Right lung (tissue), 10 donors: ENCODE results near the gene PEX11G. TPM values are rescaled to one million over a fixed set of nuclear protein-coding genes. Genes with fewer than 3 reads are reported as not detected.
A peak's percentile ranks its signal among the peaks of the same experiment; 100 is the strongest.

Experiments used
- DNase-seq, 2 donors: peaks; one replicate each; pipeline ENCODE4 v3.0.0-alpha.2; 2013
- long read RNA-seq, 8 donors: transcript quantifications; one replicate each; lab custom pipeline, GENCODE V29; 2026
- polyA plus RNA-seq, 5 donors: library from polyadenylated mRNA; unstranded; fragments of 120-200 nt; gene quantifications; one replicate each; pipeline versions ENCODE4 v1.2.1 to v1.2.3, GENCODE V29; 2013; ENCODE audit warnings: inconsistent platforms in 1 of 5, low replicate concordance in 1 of 5; ENCODE audit not compliant: insufficient read length in 5 of 5, insufficient read depth in 1 of 5

PEX11G gene
- polyA plus RNA-seq: 1 to 10 TPM; 2.8 to 5.7 (median 3.3) TPM
- long read RNA-seq, donor 1, partial matches to known transcripts: 0 of 1 reads
- long read RNA-seq, donor 1, other reads (novel, unspliced or antisense): 0 of 1 reads
- long read RNA-seq, donor 2, partial matches to known transcripts: 0 of 25 reads
- long read RNA-seq, donor 2, other reads (novel, unspliced or antisense): 24 of 25 reads
- long read RNA-seq, donor 3, transcript PEX11G-201 (5 exons, 1,062 nt): major isoform, 6 of 202 reads
- long read RNA-seq, donor 3, partial matches to known transcripts: 162 of 202 reads
- long read RNA-seq, donor 3, other reads (novel, unspliced or antisense): 34 of 202 reads
- long read RNA-seq, donor 4, partial matches to known transcripts: 0 of 38 reads
- long read RNA-seq, donor 4, other reads (novel, unspliced or antisense): 36 of 38 reads
- long read RNA-seq, donor 5, partial matches to known transcripts: 5 of 9 reads
- long read RNA-seq, donor 5, other reads (novel, unspliced or antisense): 0 of 9 reads
- long read RNA-seq, donor 6, transcript PEX11G-201 (5 exons, 1,062 nt): major isoform, 5 of 48 reads
- long read RNA-seq, donor 6, partial matches to known transcripts: 43 of 48 reads
- long read RNA-seq, donor 6, other reads (novel, unspliced or antisense): 0 of 48 reads
- long read RNA-seq, donor 7, partial matches to known transcripts: 0 of 1 reads
- long read RNA-seq, donor 7, other reads (novel, unspliced or antisense): 0 of 1 reads
- long read RNA-seq, donor 8: 0 reads

DNA sequence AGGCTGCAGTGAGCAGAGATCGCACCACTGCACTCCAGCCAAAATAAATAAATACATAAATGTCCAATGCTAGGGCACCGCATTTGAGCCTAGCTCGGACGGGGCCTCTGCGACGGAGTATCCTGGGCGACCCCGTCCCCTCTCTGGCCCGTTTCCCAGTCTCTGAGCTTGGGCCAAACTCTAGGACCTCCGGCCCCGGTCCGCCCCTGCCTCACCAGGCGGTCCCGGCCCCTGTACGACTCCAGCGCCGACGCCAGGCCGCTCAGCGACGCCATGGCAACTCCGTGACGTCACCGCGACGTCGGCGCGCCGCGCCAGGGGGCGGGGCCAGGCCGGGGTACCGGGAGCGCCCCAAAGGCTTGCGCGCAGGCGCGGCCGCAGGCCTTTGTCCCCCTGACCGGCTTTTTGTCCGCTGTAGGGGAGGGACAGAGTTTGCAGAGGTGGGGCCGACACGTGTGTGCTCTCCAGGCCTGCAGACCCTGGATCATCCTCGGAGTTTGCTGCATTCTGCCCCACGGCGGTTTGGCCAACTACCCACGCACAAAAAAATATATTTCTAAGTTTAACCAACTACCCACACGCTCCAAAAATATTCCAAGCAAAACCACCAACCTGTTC lies at the start of gene PEX11G:
TSS of gene PEX11G (minus strand) at position 300 of the 618 bp plus-strand sequence. CDS start at position 275, 25 bp downstream.
- peak; percentile 94 to 95 for DNase-seq

DNA sequence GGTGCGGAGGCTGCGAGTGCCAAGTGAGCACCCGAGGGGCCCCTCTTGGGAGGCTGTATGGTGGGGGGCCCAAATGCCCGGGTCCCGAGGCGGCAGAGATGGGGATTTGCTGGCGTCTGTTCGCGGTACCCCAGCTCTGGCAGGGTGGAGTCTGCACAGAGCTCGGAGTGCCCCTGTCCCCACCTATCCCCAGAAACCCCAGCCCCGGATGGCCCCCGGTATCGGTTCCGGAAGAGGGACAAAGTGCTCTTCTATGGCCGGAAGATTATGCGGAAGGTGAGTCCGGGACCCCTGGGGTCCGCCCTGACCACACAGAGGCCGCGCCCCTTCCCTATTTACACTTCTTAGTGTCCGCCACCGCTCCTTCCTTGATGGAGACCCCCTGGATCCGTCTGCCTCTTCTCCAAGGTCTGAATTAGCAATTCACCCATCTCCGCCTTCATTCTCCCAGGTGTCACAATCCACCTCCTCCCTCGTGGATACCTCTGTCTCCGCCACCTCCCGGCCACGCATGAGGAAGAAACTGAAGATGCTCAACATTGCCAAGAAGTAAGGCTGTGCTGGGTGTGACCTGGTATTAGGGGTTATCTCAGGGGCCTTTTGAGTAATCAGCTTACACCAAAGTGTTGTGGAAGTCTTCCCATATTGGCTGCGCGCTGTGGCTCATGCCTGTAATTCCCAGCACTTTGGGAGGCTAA lies 47.3 kb upstream of the PEX11G start:
- no peak for DNase-seq

DNA sequence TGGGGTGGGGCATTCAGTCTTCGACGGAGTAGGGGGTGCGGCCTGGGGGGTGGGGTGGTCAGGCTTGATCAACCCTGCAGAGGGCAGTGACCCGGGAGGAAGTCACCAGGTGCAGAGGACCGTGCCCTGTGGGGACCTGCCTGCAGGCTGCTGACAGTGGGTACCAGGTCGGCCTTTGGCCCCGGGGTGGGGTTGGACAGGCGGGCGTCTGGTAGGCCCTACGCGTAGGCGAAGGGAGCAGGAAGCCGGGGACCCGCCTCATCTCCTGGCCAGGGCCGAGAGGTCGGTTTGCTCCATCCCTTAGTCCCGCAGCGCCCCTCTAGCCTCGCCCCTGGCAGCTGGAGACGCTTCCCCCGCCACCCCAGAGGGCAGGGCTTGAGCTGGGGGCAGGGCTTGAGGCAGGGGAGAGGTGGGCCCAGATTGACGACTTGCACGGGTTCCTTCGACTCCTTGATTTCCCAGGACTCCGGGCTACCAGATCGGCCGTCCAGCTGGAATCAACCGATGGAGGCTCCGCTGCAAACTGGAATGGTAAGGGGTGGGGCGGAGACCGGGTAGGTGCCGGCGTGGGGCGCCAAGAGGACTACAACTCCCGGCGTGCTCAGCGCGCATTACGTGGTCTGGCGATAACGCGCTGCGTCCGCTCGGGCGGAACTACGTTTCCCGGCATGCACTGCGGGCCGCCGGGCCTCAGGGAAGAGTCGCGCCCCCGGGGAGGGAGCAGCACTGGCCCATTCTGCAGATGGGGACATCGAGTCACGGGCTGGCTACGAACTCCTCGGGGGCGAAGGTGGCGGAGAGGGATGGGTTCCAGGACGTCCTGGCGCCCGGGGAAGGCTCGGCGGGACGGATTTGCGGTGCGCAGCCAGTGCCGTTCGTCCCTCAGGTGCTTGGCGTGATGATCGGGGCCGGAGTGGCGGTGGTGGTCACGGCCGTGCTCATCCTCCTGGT lies 46.5 kb upstream of the PEX11G start, which contains the start of gene PNPLA6:
TSS of gene PNPLA6 (plus strand) at position 671 of the 951 bp plus-strand sequence. CDS start at position 743, 72 bp downstream.
- DNase-seq: peak; percentile 95

DNA sequence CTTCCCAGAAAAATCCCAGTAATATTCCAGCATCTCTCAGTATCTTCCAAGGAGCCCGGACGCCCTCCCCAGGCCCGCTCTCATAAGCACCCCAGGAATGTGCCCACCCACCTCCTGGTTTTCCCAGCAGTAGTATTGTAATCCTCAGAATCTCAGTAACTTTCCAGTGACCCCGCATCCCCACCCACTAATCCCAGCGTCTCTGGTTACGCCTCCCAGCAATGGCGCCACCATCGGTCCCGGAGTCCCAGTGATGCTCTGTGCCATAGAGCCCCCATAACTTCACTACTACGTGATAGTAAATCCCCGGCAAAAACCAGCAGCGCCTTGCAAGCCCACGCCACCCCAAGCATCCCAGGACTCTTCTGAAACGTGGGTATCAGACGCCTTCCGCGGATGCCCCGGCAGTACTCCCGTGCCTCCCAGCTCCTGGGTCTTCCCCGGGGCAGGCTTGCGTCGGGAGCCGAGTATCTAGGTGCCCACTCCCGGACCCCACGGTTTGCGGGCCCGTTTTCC lies 45.8 kb upstream of the PEX11G start:
- peak; percentile 61 to 71 for DNase-seq

DNA sequence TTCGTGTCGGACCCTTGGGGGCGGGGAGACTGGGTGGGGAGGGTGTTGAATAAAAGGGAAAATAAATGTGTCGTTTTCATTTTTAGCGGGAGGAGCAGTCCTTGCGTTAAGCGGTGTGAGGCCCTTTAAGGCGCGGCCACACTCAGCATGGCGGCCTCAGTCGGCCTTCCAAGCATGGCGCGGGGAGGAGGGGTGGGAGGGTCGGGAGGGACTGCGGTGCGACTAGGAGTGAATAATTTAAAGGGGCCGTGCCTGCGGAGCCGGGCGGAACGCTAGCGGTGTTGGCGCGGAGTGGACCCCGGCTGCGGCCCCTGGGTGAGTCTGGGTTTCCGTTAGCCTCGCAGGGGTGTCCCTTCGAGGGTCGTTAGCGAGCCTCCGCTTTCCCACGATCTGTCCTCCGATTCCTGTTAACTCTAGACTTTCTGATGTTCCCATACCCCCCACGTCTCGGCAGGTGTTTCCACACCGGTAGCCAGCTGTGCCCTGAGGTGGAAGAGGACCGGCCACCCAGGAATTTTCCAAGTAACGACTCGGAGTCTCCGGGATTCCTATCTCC lies 45.2 kb upstream of the PEX11G start:
- DNase-seq: peak; percentile 87 to 90

DNA sequence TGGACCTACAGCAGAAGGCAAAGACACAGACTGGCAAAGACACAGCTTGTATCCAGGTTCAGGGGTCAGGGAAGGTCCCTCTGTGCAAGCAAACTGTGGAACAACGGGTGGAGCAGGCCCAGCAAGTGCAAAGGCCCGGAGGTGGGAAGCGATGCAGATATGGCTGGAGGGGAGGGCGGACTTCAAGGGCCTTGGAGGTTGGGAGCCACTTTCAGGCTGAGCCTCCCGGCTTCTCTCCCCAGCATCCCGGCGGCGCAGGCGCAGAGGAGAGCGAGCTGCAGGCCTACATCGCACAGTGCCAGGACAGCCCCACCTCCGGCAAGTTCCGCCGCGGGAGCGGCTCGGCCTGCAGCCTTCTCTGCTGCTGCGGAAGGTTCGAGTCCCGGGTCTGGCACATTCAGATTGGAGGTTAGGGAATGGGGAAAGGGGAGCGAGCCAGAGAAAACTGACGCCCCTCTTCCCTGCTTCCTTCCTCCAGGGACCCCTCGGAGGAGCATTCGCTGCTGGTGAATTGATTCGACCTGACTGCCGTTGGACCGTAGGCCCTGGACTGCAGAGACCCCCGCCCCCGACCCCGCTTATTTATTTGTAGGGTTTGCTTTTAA lies 44.5 kb upstream of the PEX11G start:
- DNase-seq: peak in 1 of 2 donors; percentile 23

DNA sequence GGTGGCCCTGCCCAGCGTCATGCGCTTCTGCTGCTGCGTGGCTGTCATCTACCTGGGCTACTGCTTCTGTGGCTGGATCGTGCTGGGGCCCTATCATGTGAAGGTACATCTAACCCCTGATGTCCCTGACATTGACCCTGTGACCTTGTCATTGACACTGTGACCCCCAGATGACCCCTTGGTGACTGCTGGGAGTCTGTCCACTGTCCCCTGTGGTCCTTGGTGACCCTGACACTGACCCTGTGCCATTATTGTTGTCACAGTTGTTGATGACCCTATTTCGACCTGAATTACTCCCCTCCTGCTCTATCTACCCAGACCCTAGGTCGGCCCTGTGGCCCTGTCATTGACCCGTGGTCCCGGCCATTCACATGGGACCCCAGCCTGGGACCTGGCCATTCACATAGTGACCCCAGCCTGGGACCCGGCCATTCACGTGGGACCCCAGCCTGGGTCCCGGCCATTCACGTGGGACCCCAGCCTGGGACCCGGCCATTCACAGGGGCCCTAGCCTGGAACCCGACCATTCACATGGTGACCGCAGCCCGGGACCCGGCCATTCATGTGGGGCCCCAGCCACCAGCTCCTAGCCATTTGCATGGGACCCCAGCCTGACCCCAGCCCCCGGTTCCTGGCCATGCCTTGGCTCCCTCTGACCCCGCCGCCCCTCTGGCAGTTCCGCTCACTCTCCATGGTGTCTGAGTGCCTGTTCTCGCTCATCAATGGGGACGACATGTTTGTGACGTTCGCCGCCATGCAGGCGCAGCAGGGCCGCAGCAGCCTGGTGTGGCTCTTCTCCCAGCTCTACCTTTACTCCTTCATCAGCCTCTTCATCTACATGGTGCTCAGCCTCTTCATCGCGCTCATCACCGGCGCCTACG lies 41.0 kb upstream of the PEX11G start:
- no peak for DNase-seq

DNA sequence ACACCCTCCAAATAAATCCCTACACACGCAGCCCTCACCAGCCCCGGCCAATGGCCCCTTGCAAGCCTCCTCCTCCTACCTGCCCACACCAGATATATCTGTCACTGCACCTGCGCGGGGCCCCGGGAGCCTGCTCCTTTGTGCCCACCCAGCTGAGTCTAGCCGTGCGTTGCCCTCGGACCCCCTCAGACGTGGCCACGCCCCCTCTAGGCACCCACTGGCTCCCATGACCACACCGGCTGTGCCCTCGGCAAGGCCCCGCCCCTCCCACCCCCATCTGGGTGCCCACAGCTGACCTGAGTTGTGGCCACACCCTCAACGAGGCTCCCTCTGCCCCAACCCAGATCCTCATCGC lies 40.4 kb upstream of the PEX11G start:
- no peak for DNase-seq

DNA sequence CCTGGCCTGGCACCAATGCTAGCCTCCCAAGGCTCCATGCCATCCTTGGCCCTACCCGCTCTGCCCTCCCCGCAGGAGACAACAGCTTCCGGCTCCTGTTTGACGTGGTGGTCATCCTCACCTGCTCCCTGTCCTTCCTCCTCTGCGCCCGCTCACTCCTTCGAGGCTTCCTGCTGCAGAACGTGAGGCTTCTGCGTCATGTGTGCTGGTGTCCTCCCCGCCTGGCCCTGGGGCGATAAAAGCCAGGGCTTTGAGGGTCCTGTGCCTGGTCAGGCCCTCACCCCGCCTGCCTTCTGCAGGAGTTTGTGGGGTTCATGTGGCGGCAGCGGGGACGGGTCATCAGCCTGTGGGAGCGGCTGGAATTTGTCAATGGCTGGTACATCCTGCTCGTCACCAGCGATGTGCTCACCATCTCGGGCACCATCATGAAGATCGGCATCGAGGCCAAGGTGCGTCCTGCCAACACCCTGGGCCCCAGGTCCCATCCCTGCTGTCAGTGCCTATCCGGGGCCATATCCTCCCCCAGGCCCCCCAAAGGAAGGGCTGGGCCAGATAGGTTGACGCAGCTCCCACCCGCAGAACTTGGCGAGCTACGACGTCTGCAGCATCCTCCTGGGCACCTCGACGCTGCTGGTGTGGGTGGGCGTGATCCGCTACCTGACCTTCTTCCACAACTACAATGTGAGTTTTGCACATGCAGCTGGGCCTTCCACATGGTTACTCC lies 39.8 kb upstream of the PEX11G start:
- no peak for DNase-seq

DNA sequence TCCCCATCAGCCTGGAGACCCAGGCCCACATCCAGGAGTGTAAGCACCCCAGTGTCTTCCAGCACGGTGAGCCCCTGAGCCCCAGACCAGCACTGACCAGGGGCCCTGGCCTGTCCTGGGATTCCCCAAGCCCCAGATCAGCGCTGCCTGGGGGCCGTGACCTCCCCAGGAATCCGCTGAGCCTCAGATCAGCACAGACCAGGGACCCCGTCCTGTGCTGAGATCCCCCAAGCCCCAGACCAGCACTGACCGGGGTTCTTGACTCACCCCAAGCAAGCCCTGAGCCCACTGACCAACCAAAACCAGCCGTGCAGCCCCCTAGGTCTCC lies 39.3 kb upstream of the PEX11G start:
- DNase-seq: no peak

DNA sequence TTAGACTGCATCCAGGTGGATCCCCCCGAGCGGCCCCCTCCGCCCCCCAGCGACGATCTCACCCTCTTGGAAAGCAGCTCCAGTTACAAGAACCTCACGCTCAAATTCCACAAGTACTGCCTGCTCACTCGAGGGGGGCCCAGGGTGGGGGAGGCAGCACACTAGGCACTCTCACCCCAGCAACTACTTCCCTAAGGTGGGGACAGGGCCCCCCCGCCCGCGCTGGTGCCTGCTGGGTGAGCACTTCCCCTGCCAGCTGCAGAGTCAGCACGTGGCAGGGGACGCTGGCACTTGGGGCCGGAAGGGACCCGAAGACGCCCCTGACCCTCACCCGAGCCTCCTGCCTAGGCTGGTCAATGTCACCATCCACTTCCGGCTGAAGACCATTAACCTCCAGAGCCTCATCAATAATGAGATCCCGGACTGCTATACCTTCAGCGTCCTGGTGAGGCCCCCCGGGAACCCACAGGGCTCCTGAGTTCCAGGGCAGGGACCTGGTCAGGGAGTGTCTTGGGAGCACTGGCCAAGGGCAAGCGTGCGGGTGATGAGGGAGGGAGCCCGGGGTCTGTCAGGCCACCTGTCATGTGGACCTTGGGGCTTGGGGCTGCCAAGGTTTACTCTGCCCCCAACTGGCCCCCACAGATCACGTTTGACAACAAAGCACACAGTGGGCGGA lies 38.8 kb upstream of the PEX11G start:
- DNase-seq: no peak

DNA sequence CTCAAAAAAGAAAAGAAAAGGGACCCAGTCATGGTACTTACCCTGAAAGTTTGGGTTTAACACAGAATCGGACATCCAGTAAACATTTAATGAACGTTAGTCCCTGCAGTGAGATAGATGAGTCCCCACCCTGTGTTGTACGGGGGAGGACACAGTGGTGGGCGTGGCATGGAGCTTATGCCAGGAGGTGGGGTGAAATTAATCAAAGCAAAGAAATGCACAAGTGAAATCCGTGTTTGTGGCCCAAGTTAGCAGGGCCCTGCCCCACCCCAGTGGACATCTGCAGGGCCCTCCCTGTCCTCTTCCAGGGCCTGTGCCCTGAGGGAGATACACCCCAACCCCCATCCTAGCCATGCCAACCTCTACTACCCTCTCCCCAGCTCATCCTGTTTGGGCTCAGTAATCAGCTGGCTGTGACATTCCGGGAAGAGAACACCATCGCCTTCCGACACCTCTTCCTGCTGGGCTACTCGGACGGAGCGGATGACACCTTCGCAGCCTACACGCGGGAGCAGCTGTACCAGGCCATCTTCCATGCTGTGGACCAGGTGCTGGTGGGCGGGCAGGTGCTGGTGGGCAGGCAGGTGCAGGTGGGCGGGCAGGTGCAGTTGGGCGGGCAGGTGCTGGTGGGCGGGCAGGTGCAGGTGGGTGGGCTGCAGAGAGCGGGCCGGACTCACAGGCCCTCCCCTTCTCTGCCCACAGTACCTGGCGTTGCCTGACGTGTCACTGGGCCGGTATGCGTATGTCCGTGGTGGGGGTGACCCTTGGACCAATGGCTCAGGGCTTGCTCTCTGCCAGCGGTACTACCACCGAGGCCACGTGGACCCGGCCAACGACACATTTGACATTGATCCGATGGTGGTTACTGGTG lies 37.5 kb upstream of the PEX11G start:
- no peak for DNase-seq

DNA sequence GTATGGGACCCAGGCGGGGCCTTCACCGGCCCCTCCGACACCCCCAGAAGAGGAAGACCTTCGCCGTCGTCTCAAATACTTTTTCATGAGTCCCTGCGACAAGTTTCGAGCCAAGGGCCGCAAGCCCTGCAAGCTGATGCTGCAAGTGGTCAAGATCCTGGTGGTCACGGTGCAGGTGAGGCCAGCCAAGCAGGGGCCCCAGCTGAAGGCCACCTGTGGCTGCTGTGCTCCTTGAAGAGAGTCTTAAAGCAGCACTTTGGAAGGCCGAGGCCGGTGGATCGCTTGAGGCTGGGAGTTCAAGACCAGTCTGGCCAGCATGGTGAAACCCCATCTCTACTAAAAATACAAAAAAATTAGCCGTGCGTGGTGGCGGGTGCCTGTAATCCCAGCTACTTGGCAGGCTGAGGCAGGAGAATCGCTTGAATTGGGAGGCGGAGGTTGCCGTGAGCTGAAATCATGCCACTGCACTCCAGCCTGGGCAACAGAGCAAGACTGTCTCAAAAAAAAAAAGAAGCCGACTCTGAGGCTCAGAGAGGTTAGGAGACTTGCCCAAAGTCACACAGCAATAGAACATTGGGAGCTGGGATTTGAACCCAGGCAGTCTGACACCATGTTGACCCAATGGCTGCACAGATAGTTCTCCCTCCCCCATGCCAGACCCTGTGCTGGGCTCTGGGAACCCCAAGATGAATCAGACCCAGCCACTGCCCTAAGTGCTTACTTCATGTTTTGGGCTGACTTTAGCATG lies 36.3 kb upstream of the PEX11G start:
- DNase-seq: no peak

DNA sequence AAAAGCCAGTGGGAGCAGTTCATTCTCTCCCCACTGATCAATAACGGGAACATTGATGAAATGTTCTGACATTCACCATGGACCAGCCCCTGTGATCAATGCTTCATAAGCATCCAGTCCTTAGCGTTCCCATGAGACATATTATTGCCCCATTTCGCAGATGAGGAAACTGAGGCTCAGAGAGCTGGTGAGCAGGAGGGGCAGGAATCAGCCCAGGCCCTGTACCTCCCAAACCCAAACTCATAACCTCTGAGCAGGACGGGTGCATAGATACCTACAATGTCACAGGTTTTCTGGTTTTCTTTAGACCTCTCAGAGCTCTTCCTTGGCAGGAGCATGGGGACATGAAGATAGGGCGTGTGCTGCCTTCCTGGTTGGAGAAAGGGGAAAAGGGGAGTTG lies 35.7 kb upstream of the PEX11G start:
- DNase-seq: no peak

DNA sequence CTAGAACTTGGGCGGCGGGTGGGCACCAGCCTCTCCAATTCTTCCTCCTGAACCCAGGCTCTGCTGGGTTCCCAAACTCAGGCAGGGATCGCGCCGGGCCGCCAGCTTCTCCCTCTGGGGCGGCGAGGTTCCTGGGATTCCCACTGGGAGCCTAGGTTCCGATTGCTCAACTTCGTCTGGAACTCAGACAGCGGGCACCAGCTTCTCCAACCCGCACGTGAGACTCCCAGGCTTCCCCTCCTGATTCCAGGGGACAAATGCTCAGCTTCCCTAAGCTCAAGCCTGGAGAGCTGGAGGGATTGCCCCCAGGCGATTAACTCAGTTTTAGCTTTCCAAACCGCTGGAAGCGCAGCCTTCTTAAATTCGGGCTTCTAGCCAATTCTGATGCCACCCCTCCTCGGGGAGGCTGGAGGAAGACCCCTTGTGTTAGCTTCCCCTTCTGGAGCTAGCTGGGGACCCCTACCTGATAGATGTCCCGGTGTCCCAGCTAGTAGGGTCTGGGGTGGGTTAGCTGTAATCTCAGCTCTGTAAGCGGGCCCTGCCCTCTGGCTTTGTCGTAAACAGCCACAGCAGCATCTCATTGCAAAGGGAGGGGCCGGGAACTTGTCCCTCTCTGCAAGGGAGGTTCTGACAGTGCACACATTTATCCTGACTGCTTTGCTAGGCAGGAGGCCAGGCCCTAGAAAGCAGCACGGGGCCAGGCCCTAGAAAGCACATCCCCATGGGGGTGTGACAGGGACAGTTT lies 34.3 kb upstream of the PEX11G start:
- DNase-seq: no peak
